ENCODE measurements around the gene CYP4F3. TPM values are rescaled to one million over a fixed set of nuclear protein-coding genes. Genes with fewer than 3 reads are reported as not detected.

The CYP4F3 gene
- total RNA-seq, 1 donor from 2014 or later = not detected

DNA sequence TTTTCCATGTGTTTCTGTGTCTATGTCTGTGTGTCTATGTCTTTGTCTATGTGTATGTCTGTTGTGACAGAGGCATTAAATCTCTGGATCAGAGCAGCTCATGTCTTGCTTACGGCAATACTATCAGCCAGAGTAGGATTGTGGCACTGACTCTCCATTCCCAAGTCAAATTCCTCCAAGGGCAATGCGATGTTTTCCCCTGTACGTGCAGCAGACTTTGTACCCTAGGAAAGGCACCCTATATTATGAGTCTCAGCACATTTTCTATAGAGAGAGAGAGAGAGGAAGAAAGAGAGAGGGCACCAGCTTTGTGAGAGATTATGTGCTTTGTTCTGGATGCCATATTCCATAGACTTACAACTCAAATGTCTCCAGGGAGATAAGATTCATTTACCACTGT, 11.1 kb downstream of the CYP4F3 start:
- TF ChIP-seq CTCF (conservative IDR thresholded peaks at IDR 0.05; ENCODE audit: low read depth, low read length) = no peak
- DNase-seq (ENCODE audit: low read depth) = no peak
- H3K4me3 ChIP-seq (ENCODE audit: low read depth, low read length) = no peak overlapping the region

DNA sequence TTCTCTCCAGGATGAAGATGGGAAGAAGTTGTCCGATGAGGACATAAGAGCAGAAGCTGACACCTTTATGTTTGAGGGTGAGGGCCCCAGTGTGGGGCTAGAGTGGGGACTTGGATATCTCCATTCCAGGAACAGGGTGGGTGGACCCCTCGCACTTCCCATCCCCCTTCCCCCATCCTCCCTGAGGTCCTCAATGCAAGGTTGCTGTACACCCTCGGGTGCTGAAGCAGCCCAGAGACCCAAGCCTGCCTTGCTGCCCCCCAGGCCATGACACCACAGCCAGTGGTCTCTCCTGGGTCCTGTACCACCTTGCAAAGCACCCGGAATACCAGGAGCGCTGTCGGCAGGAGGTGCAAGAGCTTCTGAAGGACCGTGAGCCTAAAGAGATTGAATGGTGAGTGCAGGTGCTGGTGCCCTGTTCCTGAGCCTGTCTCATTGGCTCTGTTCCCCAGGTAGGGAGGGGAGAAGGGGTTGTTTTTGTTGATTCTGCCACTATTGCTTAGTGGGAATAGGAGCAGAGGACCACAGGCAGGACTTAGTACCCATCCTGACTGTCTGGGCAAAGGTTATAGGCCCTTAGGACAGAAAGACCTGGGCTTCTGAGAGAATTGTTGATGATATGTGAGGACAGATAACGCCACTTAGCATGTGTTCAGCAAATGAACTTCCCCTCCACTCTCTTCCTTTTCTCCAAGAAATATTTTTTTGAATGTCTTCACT, 12.0 kb downstream of the CYP4F3 start:
- no peak for TF ChIP-seq CTCF (conservative IDR thresholded peaks at IDR 0.05; ENCODE audit: low read depth, low read length)
- no peak for DNase-seq (ENCODE audit: low read depth)

GRCh38 chr19:15656467-15656866, 15.8 kb downstream of the CYP4F3 start:
- TF ChIP-seq CTCF (conservative IDR thresholded peaks at IDR 0.05; ENCODE audit: low read depth, low read length) = no peak
- no peak overlapping the region for H3K4me3 ChIP-seq (ENCODE audit: low read depth, low read length)
- no peak for DNase-seq (ENCODE audit: low read depth)

More for the DNA sequence above, 12.0 kb downstream of the CYP4F3 start:
- no peak overlapping the region for H3K4me3 ChIP-seq (ENCODE audit: low read depth, low read length)

GRCh38 chr19:15663247-15663646, 22.6 kb downstream of the CYP4F3 start:
- no peak for DNase-seq (ENCODE audit: low read depth)
- no peak for TF ChIP-seq CTCF (conservative IDR thresholded peaks at IDR 0.05; ENCODE audit: low read depth, low read length)
- H3K4me3 ChIP-seq (ENCODE audit: low read depth, low read length) = no peak overlapping the region

- DNase-seq (ENCODE audit: low read depth) = no peak
- no peak for TF ChIP-seq CTCF (conservative IDR thresholded peaks at IDR 0.05; ENCODE audit: low read depth, low read length)
- H3K4me3 ChIP-seq (ENCODE audit: low read depth, low read length) = no peak overlapping the region
Observed at GRCh38 chr19:15666186-15666585, 25.5 kb downstream of the CYP4F3 start.

- H3K4me3 ChIP-seq (ENCODE audit: low read depth, low read length) = no peak overlapping the region
- DNase-seq (ENCODE audit: low read depth) = no peak
- TF ChIP-seq CTCF (conservative IDR thresholded peaks at IDR 0.05; ENCODE audit: low read depth, low read length) = no peak
Observed at GRCh38 chr19:15666883-15667282, 26.2 kb downstream of the CYP4F3 start.

GRCh38 chr19:15669440-15669839, 28.7 kb downstream of the CYP4F3 start:
- no peak for DNase-seq (ENCODE audit: low read depth)
- H3K4me3 ChIP-seq (ENCODE audit: low read depth, low read length) = no peak overlapping the region
- TF ChIP-seq CTCF (conservative IDR thresholded peaks at IDR 0.05; ENCODE audit: low read depth, low read length) = no peak
